Smooth muscle cell (in vitro differentiated cells): ENCODE results near the gene POLR2F. TPM values are rescaled to one million over a fixed set of nuclear protein-coding genes. Genes with fewer than 3 reads are reported as not detected.

Source experiments
- DNase-seq: peaks from one replicate; lab custom pipeline; 2025; ENCODE audit not compliant: unreplicated experiment; lab: John Stamatoyannopoulos, UW
- H2AFZ ChIP-seq: fragments of 200-600 bp; sonication (generic); 2 replicates; pipeline ENCODE4 v1.6.0; 2016; ENCODE audit warnings: antibody characterized with exemption, low read depth, mild to moderate bottlenecking
- H3F3A ChIP-seq: fragments of 200-600 bp; sonication (generic); 2 replicates; pipeline ENCODE4 v1.6.0; 2017; ENCODE audit warnings: antibody characterized with exemption, low read depth
- H3K27ac ChIP-seq: fragments of 200-600 bp; sonication (generic); 2 replicates; pipeline ENCODE4 v1.5.1; 2016; ENCODE audit warnings: low read depth, mild to moderate bottlenecking
- H3K27me3 ChIP-seq: fragments of 200-600 bp; sonication (generic); 2 replicates; pipeline ENCODE4 v1.6.1; 2016; ENCODE audit warnings: low read depth, mild to moderate bottlenecking
- H3K36me3 ChIP-seq: fragments of 200-600 bp; sonication (generic); 2 replicates; pipeline ENCODE4 v1.5.1; 2016; ENCODE audit warnings: low read depth
- H3K4me1 ChIP-seq: fragments of 200-600 bp; sonication (generic); 2 replicates; pipeline ENCODE4 v1.5.1; 2016; ENCODE audit warnings: low read depth
- H3K4me2 ChIP-seq: fragments of 200-600 bp; sonication (generic); 2 replicates; pipeline ENCODE4 v1.6.0; 2016; ENCODE audit warnings: mild to moderate bottlenecking
- H3K4me3 ChIP-seq: fragments of 200-600 bp; sonication (generic); 2 replicates; pipeline ENCODE4 v1.5.1; 2016; ENCODE audit warnings: mild to moderate bottlenecking
- H3K79me2 ChIP-seq: fragments of 200-600 bp; sonication (generic); 2 replicates; pipeline ENCODE4 v1.6.0; 2016; ENCODE audit warnings: low read depth, mild to moderate bottlenecking
- H3K9ac ChIP-seq: fragments of 200-600 bp; sonication (generic); 2 replicates; pipeline ENCODE4 v1.6.0; 2016; ENCODE audit warnings: low read depth
- H3K9me3 ChIP-seq: fragments of 200-600 bp; sonication (generic); replicated peaks from 2 replicates; pipeline ENCODE4 v1.5.1; 2016; ENCODE audit warnings: low read depth
- H4K20me1 ChIP-seq: fragments of 200-600 bp; sonication (generic); 2 replicates; pipeline ENCODE4 v1.6.0; 2016; ENCODE audit warnings: low read depth
- WGBS: methylation state at CpG from one replicate; pipeline ENCODE4 v1.1.7; 2016; ENCODE audit warnings: low lambda C conversion rate; 5-methylcytosine and 5-hydroxymethylcytosine counted together
- polyA plus RNA-seq: library from polyadenylated mRNA; unstranded; fragments of >200 nt; fragmentation: Nextera tagmentation; extraction: Ambion mirVana; gene quantifications from 2 replicates; pipeline ENCODE4 v1.2.1, GENCODE V29; 2016
- total RNA-seq: library from RNA; depleted of rRNA; stranded (reverse); fragments of >200 nt; gene quantifications from 2 replicates; pipeline ENCODE4 v1.2.3, GENCODE V29; 2014
- TF ChIP-seq, protein P1 (sequence below): fragments of 200-600 bp; sonication (generic); IDR thresholded peaks from 2 replicates; pipeline ENCODE4 v1.5.1; 2017; ENCODE audit warnings: borderline replicate concordance, mild to moderate bottlenecking, antibody characterized with exemption; ENCODE audit not compliant: insufficient read depth, poor library complexity, severe bottlenecking

POLR2F gene
- total and polyA plus RNA-seq, 2 experiments from 2014 or later: 29.0 to 138 TPM

DNA sequence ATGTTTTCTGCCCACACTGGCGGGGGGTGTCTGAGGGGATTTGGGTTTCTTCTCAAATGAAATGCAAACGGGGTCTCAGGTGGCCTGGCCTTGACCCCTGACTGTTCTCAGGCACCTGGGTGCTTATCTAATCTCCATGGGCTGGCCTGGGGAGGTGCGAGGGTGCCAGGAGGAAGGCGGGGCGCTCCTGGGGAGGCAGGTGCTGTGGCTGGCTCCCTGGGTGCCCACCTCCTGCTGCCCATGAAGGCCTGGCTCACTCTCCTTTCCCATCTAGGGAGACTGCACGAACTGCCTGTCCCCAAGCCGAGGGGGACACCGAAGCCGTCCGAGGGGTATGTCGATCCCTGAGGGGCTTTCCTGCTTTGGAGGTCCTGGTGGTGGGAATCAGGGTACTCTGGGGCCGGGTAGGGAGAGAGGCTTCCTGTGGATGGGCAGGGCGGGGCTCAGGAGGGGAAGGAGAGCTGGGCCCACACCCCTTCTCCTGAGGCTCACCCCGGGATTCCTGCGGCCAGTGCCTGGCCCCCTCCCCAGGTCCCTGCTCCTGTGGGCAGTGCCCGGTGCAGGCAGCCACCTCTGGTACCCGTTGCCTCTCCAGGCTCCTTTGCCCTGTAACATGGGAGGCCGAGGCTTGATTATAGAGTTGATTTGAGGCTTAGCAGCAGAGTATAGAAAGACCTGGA, 29.0 kb upstream of the POLR2F start:
- Histone ChIP-seq H3K4me2 (no peak overlapping the region), H4K20me1 (peaks cover 9% of the 10 kb centered on the region), H3K4me3 (no peak overlapping the region), H3K27ac (no peak overlapping the region), H3K27me3 (no peaks in the 10 kb centered on the region), H3K9me3 (no peaks in the 10 kb centered on the region), H3K4me1 (no peaks in the 10 kb centered on the region), H3K36me3 (peaks cover 9% of the 10 kb centered on the region), H3K9ac (no peak overlapping the region), H3K79me2 (no peaks in the 10 kb centered on the region), H2AFZ (no peak overlapping the region), H3F3A (no peaks in the 10 kb centered on the region)
- 94% methylated on average over 18 of the region's 18 CpGs for WGBS
- TF ChIP-seq, protein P1, sequence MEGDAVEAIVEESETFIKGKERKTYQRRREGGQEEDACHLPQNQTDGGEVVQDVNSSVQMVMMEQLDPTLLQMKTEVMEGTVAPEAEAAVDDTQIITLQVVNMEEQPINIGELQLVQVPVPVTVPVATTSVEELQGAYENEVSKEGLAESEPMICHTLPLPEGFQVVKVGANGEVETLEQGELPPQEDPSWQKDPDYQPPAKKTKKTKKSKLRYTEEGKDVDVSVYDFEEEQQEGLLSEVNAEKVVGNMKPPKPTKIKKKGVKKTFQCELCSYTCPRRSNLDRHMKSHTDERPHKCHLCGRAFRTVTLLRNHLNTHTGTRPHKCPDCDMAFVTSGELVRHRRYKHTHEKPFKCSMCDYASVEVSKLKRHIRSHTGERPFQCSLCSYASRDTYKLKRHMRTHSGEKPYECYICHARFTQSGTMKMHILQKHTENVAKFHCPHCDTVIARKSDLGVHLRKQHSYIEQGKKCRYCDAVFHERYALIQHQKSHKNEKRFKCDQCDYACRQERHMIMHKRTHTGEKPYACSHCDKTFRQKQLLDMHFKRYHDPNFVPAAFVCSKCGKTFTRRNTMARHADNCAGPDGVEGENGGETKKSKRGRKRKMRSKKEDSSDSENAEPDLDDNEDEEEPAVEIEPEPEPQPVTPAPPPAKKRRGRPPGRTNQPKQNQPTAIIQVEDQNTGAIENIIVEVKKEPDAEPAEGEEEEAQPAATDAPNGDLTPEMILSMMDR: no peak
- no peak for DNase-seq

DNA sequence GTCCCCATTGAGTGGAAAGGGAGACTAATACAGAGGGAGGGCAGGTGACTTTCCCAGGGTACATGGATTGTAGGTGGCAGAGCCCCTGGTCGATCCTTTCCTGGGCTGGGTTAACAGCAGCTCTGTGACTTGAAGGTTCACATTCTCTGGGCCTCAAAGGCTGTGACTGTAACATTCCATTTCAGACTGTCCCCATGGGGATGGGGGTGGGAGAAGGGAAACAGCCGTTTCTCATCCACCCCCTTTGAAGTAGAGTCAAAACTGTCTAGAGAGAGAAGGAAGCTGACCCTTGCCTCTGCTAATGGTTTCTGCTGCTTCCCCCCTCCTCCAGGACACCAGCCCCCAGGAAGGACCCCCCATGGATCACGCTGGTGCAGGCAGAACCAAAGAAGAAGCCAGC, 28.2 kb upstream of the POLR2F start:
- Histone ChIP-seq H3F3A (no peaks in the 10 kb centered on the region), H3K27me3 (no peaks in the 10 kb centered on the region), H3K4me3 (no peak overlapping the region), H2AFZ (no peak overlapping the region), H3K9ac (no peak overlapping the region), H4K20me1 (peaks cover 16% of the 10 kb centered on the region), H3K79me2 (no peaks in the 10 kb centered on the region), H3K27ac (no peak overlapping the region), H3K36me3 (peaks cover 4% of the 10 kb centered on the region), H3K4me2 (no peak overlapping the region), H3K4me1 (no peaks in the 10 kb centered on the region), H3K9me3 (no peaks in the 10 kb centered on the region)
- 97% methylated on average over 3 of the region's 3 CpGs for WGBS
- TF ChIP-seq, protein P1: no peak
- no peak for DNase-seq

DNA sequence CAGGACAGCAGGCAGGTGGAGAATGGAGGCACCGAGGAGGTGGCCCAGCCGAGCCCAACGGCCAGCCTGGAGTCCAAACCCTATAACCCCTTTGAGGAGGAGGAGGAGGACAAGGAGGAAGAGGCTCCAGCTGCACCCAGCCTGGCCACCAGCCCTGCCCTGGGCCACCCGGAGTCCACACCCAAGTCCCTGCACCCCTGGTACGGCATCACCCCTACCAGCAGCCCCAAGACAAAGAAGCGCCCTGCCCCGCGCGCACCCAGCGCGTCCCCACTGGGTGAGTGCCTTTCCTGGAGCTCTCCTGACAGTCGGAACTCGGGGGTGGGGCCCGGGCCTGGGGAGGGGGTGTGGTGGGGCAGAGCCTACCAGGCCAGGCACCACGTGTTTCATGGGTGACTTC, 27.7 kb upstream of the POLR2F start:
- WGBS: 95% methylated on average over 14 of the region's 15 CpGs
- Histone ChIP-seq H4K20me1 (peaks cover 21% of the 10 kb centered on the region), H3K4me1 (no peaks in the 10 kb centered on the region), H3K9ac (no peak overlapping the region), H3F3A (no peaks in the 10 kb centered on the region), H3K79me2 (no peaks in the 10 kb centered on the region), H2AFZ (no peak overlapping the region), H3K4me2 (no peak overlapping the region), H3K4me3 (no peak overlapping the region), H3K36me3 (peaks cover 4% of the 10 kb centered on the region), H3K27ac (no peak overlapping the region), H3K9me3 (no peaks in the 10 kb centered on the region), H3K27me3 (no peaks in the 10 kb centered on the region)
- TF ChIP-seq, protein P1: no peak
- DNase-seq: no peak

DNA sequence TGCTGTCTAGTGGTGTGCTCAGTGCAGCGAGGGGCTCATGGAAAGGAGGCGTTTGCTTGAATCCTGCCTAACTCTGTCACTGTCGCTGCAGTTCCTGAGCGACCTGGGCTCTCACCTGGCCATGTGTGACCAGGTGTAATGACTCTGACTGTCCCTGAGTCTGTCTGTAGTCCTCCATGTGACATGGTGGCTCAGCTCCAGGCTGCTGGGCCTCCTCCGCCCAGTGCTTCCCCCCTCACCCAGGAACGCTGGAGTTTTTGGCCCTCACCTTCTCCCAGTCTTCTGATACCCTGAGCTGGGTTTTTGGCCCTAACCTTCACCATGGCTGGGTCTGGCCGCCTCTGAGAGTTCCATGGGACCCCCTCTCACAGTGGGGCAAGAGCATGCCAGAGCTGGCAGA, 27.1 kb upstream of the POLR2F start:
- no peak overlapping the region for H3K4me2 ChIP-seq
- peaks cover 4% of the 10 kb centered on the region for H3K36me3 ChIP-seq
- no peaks in the 10 kb centered on the region for H3K4me1 ChIP-seq
- DNase-seq: no peak
- H3K9ac ChIP-seq: no peak overlapping the region
- no peaks in the 10 kb centered on the region for H3K9me3 ChIP-seq
- H3K27ac ChIP-seq: no peak overlapping the region
- H3K4me3 ChIP-seq: no peak overlapping the region
- no peaks in the 10 kb centered on the region for H3K79me2 ChIP-seq
- TF ChIP-seq, protein P1: no peak
- WGBS: over 99% methylated on average over 7 of the region's 7 CpGs
- no peak overlapping the region for H2AFZ ChIP-seq
- no peaks in the 10 kb centered on the region for H3K27me3 ChIP-seq
- no peaks in the 10 kb centered on the region for H3F3A ChIP-seq
- H4K20me1 ChIP-seq: peaks cover 26% of the 10 kb centered on the region
